AG20443 (cell line): ENCODE measurements around the gene PKDREJ.

Source experiments
- DNase-seq: peaks from one replicate; pipeline ENCODE4 v3.0.0; 2012; ENCODE audit warnings: low spot score, mixed read lengths

PKDREJ gene

DNA sequence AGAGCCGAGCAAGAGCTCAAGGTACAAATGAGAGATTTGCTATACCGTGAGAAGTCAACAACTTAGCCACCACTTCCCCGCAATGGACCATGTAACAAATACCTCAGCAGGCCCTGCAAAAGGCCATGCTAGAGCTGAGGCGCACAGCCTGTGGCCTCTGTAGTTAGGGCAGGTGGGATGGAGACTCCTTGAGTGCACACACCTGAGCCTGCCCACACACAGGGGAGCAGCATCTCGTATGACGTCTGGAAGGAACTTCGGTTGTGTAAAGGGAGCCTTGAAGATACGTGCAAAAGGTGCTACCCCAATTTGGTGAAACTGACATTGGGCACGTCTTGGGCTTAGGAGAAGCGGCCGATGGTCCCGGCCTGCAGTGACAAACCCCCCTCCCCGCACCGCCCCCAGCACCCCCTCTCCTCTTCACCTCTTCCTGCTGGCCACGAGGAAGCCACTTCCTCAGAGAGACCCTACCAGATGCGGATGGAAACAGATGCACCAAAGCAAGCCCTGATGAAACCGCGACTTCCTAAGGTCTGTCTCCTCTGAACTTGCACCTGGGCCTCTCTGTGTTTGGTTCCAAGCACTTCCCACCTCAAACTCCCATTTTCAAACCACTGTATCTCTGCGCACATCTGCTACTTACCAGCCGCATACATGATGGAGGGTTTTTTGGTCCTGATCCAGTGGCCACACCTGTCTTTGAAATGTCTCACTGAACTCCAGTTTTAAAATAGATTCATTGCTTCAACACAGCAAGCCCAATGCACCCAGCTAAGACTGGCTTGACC is 23.7 kb downstream of the PKDREJ start:
- no peak for DNase-seq

GRCh38 chr22:46238541-46238940 is 24.6 kb downstream of the PKDREJ start:
- DNase-seq, result no peak

GRCh38 chr22:46237453-46238124 is 25.6 kb downstream of the PKDREJ start:
- DNase-seq, result no peak

GRCh38 chr22:46234969-46235368 is 28.2 kb downstream of the PKDREJ start:
- no peak for DNase-seq

GRCh38 chr22:46233231-46233630 is 29.9 kb downstream of the PKDREJ start:
- peak; percentile 45 for DNase-seq

- no peak for DNase-seq
Measured at GRCh38 chr22:46230262-46230901, 32.8 kb downstream of the PKDREJ start.

DNA sequence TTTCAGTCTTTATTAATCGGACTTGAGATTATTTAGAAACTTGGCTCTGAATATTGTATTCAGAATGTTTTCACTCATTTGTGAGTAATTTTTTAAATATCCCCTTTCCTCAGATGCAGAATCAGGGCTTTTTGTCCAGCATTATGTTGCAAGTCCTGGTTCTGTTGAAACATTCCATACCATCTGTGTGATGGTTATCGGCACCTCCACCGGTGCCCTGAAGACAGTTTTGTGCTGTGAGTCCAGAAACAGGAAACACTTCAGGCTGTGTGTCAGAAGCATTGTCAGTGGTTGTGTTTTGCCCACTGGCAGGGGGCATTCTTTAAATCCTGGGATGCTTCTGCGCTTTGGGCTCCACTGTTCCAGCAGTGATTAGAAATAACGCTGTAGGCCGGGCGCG is 33.4 kb downstream of the PKDREJ start:
- peak; percentile 47 for DNase-seq

- DNase-seq, result no peak
Measured at GRCh38 chr22:46226577-46226976, 36.6 kb downstream of the PKDREJ start.

- no peak for DNase-seq
Measured at GRCh38 chr22:46225631-46226030, 37.5 kb downstream of the PKDREJ start.

DNA sequence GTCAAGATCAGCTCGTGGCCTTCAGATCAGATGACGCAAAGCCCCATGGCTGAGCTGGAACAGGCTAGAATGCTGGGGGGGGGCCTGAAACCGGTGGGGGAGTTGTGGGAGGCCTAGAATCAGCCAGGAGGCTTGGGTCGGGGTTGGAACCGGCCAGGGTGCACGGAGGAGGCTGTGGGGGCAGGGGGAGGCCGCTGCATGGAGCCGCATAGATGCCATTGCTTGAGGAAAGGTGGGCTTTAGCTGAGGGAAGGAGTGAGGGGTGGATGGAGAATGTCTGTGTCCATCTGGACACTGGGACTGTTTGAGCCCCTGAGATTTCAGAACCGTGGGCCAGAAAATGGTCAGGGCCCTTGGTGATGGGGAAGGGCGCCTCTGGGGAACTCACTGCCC is 38.2 kb downstream of the PKDREJ start:
- no peak for DNase-seq

- DNase-seq, result no peak
Measured at GRCh38 chr22:46224044-46224897, 38.9 kb downstream of the PKDREJ start.

DNA sequence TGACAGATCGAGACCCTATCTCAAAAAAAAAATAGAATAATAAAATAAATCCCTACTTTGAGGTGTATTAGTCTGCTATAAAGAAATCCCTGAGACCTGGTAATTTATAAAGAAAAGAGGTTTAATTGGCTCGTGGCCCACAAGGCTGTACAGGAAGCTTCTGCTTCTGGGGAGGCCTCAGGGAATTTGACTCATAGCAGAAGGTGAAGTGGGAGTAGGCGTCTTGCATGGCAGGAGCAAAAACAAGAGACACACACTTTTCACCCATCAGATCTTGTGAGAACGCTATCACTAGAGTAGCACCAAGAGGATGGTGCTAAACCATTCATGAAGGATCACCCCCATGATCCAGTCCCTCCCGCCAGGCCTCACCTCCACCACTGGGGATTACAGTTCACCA is 42.2 kb downstream of the PKDREJ start:
- DNase-seq, result no peak

DNA sequence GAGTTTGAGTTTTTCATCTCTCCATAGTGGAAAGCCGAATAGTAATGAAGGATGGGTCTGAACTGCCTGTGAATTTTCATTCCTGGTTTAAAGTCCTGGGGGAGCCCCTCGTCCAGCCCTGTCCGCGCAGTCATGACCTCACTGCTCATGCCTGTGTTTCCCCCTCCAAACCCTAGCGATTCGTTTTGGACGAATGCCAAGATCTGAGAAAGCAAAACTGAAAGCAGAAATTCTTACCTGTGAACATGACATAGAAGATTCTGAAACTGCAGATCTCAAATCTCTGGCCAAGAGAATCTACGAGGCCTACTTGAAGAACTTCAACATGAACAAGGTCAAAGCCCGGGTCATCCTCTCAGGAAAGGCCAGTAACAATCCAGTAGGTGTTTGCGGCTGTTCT is 43.5 kb downstream of the PKDREJ start:
- DNase-seq, result no peak

DNA sequence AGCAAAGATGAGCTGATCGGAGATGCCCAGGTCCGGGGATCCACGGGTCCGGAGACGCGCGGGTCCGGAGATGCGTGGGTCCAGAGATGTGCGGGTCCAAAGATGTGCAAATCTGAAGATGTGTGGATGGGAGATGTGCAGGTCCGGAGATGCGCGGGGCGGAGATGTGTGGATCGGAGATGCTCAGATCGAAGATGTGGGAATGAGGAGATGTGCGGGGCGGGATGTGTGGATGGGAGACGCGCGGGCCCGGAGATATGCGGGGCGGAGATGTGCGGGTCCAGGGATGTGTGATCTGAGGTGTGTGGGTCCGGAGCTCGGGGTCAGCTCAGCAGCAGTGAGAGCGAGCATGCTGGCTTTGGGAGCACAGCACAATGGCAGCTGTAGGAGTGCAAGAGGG is 48.5 kb downstream of the PKDREJ start:
- DNase-seq, result no peak

DNA sequence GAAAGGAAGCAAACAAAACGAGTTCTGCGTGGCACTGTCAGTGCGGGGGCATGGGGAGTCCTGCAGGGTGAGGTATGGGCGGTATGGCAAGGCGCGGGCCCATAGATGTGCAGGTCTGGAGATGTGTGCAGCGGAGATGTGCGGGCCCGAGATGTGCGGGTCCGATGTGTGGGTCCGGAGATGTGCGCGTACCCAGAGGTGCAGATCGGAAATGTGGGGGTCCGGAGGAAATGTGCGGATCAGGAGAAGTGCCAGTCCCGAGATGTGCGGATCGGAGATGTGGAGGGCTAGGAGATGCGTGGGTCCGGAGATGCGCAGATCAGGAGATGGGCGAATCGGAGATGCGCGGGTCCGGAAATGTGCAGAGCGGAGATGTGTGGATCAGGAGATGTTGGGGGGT is 49.0 kb downstream of the PKDREJ start:
- no peak for DNase-seq

DNA sequence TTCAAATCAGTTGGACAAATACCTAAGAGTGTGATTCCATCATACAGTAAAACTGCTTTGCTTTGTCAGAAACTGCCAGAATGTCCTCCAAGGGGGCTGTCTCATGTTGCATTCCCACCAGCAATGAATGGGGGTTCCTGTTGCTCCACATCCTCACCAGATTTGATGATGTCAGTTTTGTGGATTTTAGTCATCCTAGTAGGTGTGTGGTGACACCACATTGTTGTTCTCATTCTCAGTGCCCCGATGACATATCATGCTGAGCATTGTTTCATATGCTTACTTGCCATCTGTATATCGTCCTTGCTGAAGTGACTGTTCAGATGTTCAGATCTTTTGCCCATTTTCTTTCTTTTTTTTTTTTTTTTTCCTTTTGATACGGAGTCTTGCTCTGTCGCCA is 50.1 kb downstream of the PKDREJ start:
- DNase-seq, result no peak

DNA sequence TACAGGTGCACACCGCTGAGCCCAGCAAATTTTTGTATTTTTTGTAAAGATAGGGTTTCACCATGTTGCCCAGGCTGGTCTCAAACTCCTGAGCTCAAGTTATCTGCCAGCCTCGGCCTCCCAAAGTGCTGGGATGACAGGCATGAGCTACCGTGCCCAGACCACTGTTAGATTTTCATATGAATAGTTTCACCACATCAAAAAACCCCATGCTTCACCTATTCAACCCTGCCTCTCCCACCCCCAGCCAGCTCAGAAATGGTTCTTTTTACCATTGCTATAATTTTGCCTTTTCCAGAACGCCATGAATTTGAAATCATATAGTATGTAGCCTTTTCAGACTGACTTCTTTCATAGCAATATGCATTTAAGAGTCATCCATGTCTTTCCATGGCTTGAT is 50.9 kb downstream of the PKDREJ start:
- DNase-seq, result no peak

DNA sequence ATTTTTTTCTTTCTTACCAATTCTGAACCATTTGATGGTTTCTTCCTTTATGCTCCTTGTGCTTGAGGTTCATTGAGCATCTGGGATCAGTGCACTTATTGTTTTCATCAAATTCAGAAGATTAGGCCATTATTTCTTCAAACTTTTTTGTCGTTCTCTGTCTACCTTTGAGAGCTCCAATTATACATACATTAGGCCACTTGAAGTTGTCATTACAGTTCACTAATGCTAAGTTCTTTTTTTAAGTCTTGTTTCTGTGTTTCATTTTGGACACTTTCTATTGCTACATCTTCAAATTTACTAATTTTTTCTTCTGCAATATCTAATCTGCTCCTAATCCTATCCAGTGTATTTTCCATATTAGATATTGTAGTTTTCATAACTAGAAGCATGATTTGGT is 53.9 kb downstream of the PKDREJ start:
- DNase-seq, result no peak
